Right lobe of liver (tissue), 4 donors: ENCODE results near the gene KCNH1.

Experiments used
- POLR2A ChIP-seq: fragments of 450-650 bp; IDR thresholded peaks from one replicate; pipeline ENCODE4 v1.6.1; 2017; ENCODE audit warnings: antibody characterized with exemption, mild to moderate bottlenecking
- TF ChIP-seq, protein P1 (sequence below), 4 donors: fragments of 200-600 bp in 3 of 4; fragments of 450-650 bp in 1 of 4; IDR thresholded peaks; one replicate each; pipeline versions ENCODE4 v1.5.1 to v1.8.0; 2016 to 2022; ENCODE audit warnings: antibody characterized with exemption in 4 of 4, mild to moderate bottlenecking in 2 of 4
- donor health status: DM: no; HTN: no; CAD: no.
- donor health status: DM: no; HTN: no; CAD: no.
- donor health status: DM: no; HTN: yes; CAD: no.

DNA sequence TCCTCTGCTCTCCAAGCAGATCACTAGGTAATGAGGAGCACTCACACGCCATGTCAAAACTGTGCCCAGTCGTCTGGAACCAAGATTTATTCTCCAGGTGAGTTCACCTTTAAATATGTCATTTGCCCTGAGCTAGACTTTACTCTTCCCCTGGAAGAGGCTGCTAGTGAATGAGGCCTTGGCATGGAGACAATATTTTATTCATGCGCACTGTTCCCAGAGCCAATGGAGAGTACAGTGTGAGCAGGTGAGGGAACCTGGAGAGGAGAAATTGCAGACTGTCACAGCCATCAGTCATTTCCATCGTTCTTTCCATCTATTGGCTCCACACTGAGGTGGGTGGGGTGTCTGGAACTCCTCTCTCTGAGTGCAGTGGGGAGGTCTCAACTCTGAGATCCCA is 333.6 kb downstream of the KCNH1 start:
- TF ChIP-seq, protein P1, sequence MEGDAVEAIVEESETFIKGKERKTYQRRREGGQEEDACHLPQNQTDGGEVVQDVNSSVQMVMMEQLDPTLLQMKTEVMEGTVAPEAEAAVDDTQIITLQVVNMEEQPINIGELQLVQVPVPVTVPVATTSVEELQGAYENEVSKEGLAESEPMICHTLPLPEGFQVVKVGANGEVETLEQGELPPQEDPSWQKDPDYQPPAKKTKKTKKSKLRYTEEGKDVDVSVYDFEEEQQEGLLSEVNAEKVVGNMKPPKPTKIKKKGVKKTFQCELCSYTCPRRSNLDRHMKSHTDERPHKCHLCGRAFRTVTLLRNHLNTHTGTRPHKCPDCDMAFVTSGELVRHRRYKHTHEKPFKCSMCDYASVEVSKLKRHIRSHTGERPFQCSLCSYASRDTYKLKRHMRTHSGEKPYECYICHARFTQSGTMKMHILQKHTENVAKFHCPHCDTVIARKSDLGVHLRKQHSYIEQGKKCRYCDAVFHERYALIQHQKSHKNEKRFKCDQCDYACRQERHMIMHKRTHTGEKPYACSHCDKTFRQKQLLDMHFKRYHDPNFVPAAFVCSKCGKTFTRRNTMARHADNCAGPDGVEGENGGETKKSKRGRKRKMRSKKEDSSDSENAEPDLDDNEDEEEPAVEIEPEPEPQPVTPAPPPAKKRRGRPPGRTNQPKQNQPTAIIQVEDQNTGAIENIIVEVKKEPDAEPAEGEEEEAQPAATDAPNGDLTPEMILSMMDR (IDR thresholded peaks at IDR 0.05): no peak
- no peak for TF ChIP-seq POLR2A
